Activated naive CD4-positive, alpha-beta T cell treated with anti-CD3 and anti-CD28 coated beads, Interleukin-2, amount 50 U/mL, for 72 hours (primary cell): Measurements from ENCODE around the gene TDRD10. TPM values are rescaled to one million over a fixed set of nuclear protein-coding genes. Genes with fewer than 3 reads are reported as not detected.

Source experiments
- ATAC-seq, 2 donors: fragments of 150-1000 bp; cut with Tn5 transposase; 2 replicates each; pipeline ENCODE4 v1.10.0; 2021; ENCODE audit warnings: mild to moderate bottlenecking in 2 of 2, moderate library complexity in 2 of 2
- DNase-seq, 2 donors: peaks; one replicate each; pipeline ENCODE4 v3.0.0; 2021 to 2022; ENCODE audit warnings: low spot score in 2 of 2
- H3K27ac Mint-ChIP-seq, 2 donors: one replicate each; pipeline ENCODE4 v1.8.0; 2022; ENCODE audit warnings: mild to moderate bottlenecking in 2 of 2, mixed read lengths in 2 of 2
- H3K36me3 Mint-ChIP-seq, 2 donors: one replicate each; pipeline ENCODE4 v1.8.0; 2022; ENCODE audit warnings: mixed read lengths in 2 of 2
- H3K9me3 Mint-ChIP-seq, 2 donors: one replicate each; pipeline ENCODE4 v1.8.0; 2022; ENCODE audit warnings: mixed read lengths in 2 of 2
- total RNA-seq, 2 donors: library from RNA; stranded (reverse); gene quantifications; one replicate each; pipeline ENCODE4 v1.2.3, GENCODE V29; 2022

The TDRD10 gene
- total RNA-seq, 2 donors from 2014 or later: not detected

GRCh38 chr1:154495496-154496273 lies 6.3 kb upstream of the TDRD10 start:
- no peak overlapping the region for H3K27ac Mint-ChIP-seq

GRCh38 chr1:154496383-154496782 lies 5.6 kb upstream of the TDRD10 start:
- no peak for ATAC-seq
- no peak for DNase-seq
- Mint-ChIP-seq H3K27ac (peak overlapping the region in 1 of 2 donors; percentile 64), H3K9me3 (peaks cover 0 to 12% of the 10 kb centered on the region in 2 donors), H3K36me3 (peaks cover 8 to 27% of the 10 kb centered on the region in 2 donors)

More at GRCh38 chr1:154495496-154496273, 6.3 kb upstream of the TDRD10 start:
- Mint-ChIP-seq H3K36me3 (peaks cover 6 to 20% of the 10 kb centered on the region in 2 donors), H3K9me3 (peaks cover 0 to 11% of the 10 kb centered on the region in 2 donors)
- DNase-seq (no peak), ATAC-seq (no peak)

- Mint-ChIP-seq H3K9me3 (peaks cover 0 to 12% of the 10 kb centered on the region in 2 donors), H3K36me3 (peaks cover 8 to 27% of the 10 kb centered on the region in 2 donors), H3K27ac (peak overlapping the region; percentile 64 to 92)
- ATAC-seq: peak; percentile 57 to 87
- DNase-seq: no peak
These were observed 4.8 kb upstream of the TDRD10 start for GRCh38 chr1:154497026-154497806.

- ATAC-seq (peak; percentile 62 to 93), DNase-seq (no peak)
- Mint-ChIP-seq H3K36me3 (peaks cover 8 to 27% of the 10 kb centered on the region in 2 donors), H3K27ac (no peak overlapping the region), H3K9me3 (peaks cover 0 to 12% of the 10 kb centered on the region in 2 donors)
These were observed 2.6 kb upstream of the TDRD10 start for GRCh38 chr1:154499446-154499845.

- ATAC-seq: no peak
- peaks cover 0 to 12% of the 10 kb centered on the region in 2 donors for H3K9me3 Mint-ChIP-seq
- no peak for DNase-seq
- peaks cover 8 to 27% of the 10 kb centered on the region in 2 donors for H3K36me3 Mint-ChIP-seq
- H3K27ac Mint-ChIP-seq: no peak overlapping the region
These were observed 1.5 kb upstream of the TDRD10 start for GRCh38 chr1:154500533-154500932.

GRCh38 chr1:154501423-154502065 lies 475 bp upstream of the TDRD10 start:
- H3K36me3 Mint-ChIP-seq: peaks cover 12 to 27% of the 10 kb centered on the region in 2 donors
- H3K9me3 Mint-ChIP-seq: peaks cover 0 to 12% of the 10 kb centered on the region in 2 donors
- ATAC-seq (no peak), DNase-seq (no peak)
- H3K27ac Mint-ChIP-seq: no peak overlapping the region

DNA sequence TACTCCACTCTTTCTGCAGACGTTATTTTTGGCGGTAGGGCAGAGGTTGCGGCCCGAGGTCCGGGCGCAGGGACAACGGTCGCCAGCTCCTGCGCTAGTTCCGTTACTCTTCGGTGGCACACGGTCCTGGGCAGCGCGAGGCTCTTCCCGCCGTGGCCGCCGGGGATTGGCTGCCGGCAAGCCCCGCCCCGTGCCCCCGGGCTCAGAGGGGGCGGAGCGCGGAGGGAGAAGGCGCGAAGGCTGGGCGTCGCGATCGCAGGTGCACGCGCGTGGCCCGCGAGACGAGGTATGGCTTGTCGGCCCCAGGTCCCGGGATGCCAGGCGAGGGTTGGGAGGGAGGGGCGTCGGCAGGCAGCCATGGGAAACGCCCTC lies 711 bp downstream of the TDRD10 start:
- DNase-seq (no peak), ATAC-seq (no peak)
- Mint-ChIP-seq H3K27ac (no peak overlapping the region), H3K36me3 (peaks cover 13 to 27% of the 10 kb centered on the region in 2 donors), H3K9me3 (peaks cover 0 to 12% of the 10 kb centered on the region in 2 donors)

- H3K36me3 Mint-ChIP-seq: peaks cover 13 to 22% of the 10 kb centered on the region in 2 donors
- ATAC-seq (no peak), DNase-seq (no peak)
- H3K27ac Mint-ChIP-seq: no peak overlapping the region
- peaks cover 0 to 12% of the 10 kb centered on the region in 2 donors for H3K9me3 Mint-ChIP-seq
These were observed 1.9 kb downstream of the TDRD10 start for GRCh38 chr1:154503898-154504297.

GRCh38 chr1:154512760-154513159 lies 10.7 kb downstream of the TDRD10 start:
- no peak for ATAC-seq
- no peak for DNase-seq
- Mint-ChIP-seq H3K36me3 (no peaks in the 10 kb centered on the region), H3K27ac (no peak overlapping the region), H3K9me3 (no peaks in the 10 kb centered on the region)

DNA sequence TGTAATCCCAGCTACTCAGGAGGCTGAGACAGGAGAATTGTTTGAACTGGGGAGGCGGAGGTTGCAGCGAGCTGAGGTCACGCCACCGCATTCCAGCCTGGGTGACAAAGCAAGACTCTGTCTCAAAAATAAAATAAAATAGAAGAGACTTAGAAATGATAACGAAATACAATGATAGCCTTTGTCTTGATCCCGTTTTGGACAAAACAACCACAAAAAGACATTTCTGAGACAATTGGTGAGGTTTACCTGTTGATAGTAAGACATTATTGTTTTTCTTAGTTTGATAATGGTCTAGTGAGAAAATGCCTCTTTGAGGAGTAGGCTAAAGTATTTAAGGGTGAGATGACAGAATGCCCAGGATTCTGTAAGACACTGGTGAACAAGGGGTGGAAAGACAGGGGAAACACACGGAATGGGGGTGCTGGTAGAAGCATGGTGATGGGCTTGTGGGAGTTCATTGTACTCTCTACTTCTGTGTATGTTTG lies 12.1 kb downstream of the TDRD10 start:
- Mint-ChIP-seq H3K27ac (no peak overlapping the region), H3K36me3 (no peaks in the 10 kb centered on the region), H3K9me3 (no peaks in the 10 kb centered on the region)
- ATAC-seq (no peak), DNase-seq (no peak)

- Mint-ChIP-seq H3K27ac (no peak overlapping the region), H3K36me3 (no peaks in the 10 kb centered on the region)
These were observed 15.6 kb downstream of the TDRD10 start for GRCh38 chr1:154517661-154518060.

DNA sequence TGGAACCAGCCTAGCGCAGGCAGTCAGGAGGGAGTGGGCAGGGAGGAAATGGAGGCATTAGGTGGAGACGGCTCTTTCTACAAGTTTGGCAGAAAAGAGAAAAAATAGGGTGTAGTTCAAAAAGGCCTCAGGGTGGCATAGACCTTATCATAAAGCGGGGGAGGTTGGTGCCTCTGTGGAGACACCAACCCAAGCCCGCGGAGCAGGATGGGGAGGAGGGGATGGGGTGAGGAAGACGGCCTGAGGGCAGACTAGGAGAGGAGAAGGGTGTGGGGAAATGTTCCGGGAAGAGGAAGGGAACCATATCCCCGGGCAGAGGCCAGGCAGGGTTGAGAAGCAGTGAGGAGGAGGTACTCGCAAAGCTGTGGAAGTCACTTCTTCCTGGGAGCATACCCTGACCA lies 17.6 kb downstream of the TDRD10 start:
- no peaks in the 10 kb centered on the region for H3K9me3 Mint-ChIP-seq
- no peak overlapping the region for H3K27ac Mint-ChIP-seq

More at GRCh38 chr1:154517661-154518060, 15.6 kb downstream of the TDRD10 start:
- DNase-seq: no peak
- H3K9me3 Mint-ChIP-seq: no peaks in the 10 kb centered on the region
- ATAC-seq: no peak

GRCh38 chr1:154520333-154520732 lies 18.3 kb downstream of the TDRD10 start:
- H3K36me3 Mint-ChIP-seq: no peaks in the 10 kb centered on the region
- H3K9me3 Mint-ChIP-seq: no peaks in the 10 kb centered on the region
- H3K27ac Mint-ChIP-seq: no peak overlapping the region
- DNase-seq (peak in 1 of 2 donors; percentile 7), ATAC-seq (no peak)

More for the DNA sequence above, 17.6 kb downstream of the TDRD10 start:
- H3K36me3 Mint-ChIP-seq: no peaks in the 10 kb centered on the region
- ATAC-seq: no peak
- no peak for DNase-seq

DNA sequence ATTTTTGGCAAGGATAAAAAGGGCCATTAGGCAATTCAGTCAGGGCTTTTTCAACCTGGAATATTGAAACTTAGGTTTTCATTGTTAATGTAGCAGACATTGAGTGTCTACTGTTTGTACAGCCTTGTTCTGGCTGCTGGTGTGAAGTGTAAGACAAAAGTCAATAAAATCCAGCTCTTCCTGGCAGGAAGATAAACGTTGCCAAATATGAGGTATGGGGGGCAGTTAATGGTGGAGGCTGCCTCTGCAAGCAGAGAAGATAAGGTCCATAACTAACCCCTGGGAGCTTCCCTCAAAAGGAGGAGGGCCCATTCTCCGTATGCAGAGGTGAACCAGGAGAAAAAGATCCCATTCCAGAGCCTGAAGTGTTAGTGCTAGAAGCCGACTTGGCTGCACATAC lies 19.7 kb downstream of the TDRD10 start:
- DNase-seq (no peak), ATAC-seq (no peak)
- no peaks in the 10 kb centered on the region for H3K36me3 Mint-ChIP-seq
- no peak overlapping the region for H3K27ac Mint-ChIP-seq
- no peaks in the 10 kb centered on the region for H3K9me3 Mint-ChIP-seq

- DNase-seq: no peak
- Mint-ChIP-seq H3K27ac (no peak overlapping the region), H3K36me3 (no peaks in the 10 kb centered on the region), H3K9me3 (no peaks in the 10 kb centered on the region)
- ATAC-seq: no peak
These were observed 22.9 kb downstream of the TDRD10 start for GRCh38 chr1:154524881-154525280.

- H3K36me3 Mint-ChIP-seq: no peaks in the 10 kb centered on the region
- H3K27ac Mint-ChIP-seq: no peak overlapping the region
- H3K9me3 Mint-ChIP-seq: peaks cover 0 to 4% of the 10 kb centered on the region in 2 donors
- ATAC-seq (no peak), DNase-seq (no peak)
These were observed 25.2 kb downstream of the TDRD10 start for GRCh38 chr1:154527192-154527591.

DNA sequence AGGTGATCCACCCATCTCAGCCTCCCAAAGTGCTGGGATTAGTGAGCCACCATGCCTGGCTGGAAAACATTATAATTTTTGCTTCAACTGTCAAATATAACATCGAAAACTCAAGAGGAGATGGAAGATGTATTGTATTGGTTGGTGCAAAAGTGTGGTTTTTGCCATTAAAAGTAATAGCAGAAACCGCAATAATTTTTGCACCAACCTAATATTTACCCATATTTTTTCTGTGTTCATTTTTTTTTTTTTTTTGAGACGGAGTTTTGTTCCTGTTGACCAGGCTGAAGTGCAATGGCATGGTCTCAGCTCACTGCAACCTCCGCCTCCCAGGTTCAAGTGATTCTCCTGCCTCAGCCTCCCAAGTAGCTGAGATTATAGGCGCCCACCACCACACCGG lies 27.3 kb downstream of the TDRD10 start:
- no peak for ATAC-seq
- H3K9me3 Mint-ChIP-seq: peaks cover 0 to 4% of the 10 kb centered on the region in 2 donors
- no peak overlapping the region for H3K27ac Mint-ChIP-seq
- H3K36me3 Mint-ChIP-seq: no peaks in the 10 kb centered on the region
- DNase-seq: no peak
